A673 (cell line): Measurements from ENCODE around the gene ASB5. TPM values are rescaled to one million over a fixed set of nuclear protein-coding genes. Genes with fewer than 3 reads are reported as not detected.

Experiments used
- BruUV-seq: library from RNA; stranded (reverse); fragments of 400-500 nt; replicated peaks from 2 replicates; lab custom pipeline; 2021; lab: Mats Ljungman, UMichigan
- CTCF ChIA-PET: fragments of 300-600 bp; sonication (Branson Sonifier 250); formaldehyde crosslinking; loops from one replicate; lab custom pipeline; 2022; ENCODE audit warnings: antibody characterized with exemption; lab: Charles Lee
- POLR2A ChIA-PET: fragments of 300-600 bp; sonication (Branson Sonifier 250); formaldehyde crosslinking; loops from one replicate; lab custom pipeline; 2022; ENCODE audit warnings: antibody characterized with exemption; ENCODE audit not compliant: low non-redundant PET; lab: Charles Lee
- DNase-seq: peaks from one replicate; pipeline ENCODE4 v3.0.0-alpha.2; 2015; ENCODE audit warnings: low spot score
- H3K27ac ChIP-seq: fragments of 200-600 bp; sonication (generic); 2 replicates; pipeline ENCODE4 v1.5.1; 2016; ENCODE audit warnings: mixed run types, low read depth, mild to moderate bottlenecking, mixed read lengths, antibody characterized with exemption, low read length; ENCODE audit not compliant: poor library complexity, severe bottlenecking
- H3K27me3 ChIP-seq: fragments of 200-600 bp; sonication (generic); replicated peaks from 2 replicates; pipeline ENCODE4 v1.6.1; 2017; ENCODE audit warnings: mixed run types, low read depth, mild to moderate bottlenecking, mixed read lengths, antibody characterized with exemption, low read length; ENCODE audit not compliant: insufficient read depth, poor library complexity
- H3K36me3 ChIP-seq: fragments of 200-600 bp; sonication (generic); 2 replicates; pipeline ENCODE4 v1.6.1; 2016; ENCODE audit warnings: mixed run types, mild to moderate bottlenecking, mixed read lengths, antibody characterized with exemption, low read length; ENCODE audit not compliant: insufficient read depth, poor library complexity, severe bottlenecking
- H3K4me1 ChIP-seq: fragments of 200-600 bp; sonication (generic); 2 replicates; pipeline ENCODE4 v1.6.1; 2017; ENCODE audit warnings: mixed run types, mild to moderate bottlenecking, mixed read lengths, antibody characterized with exemption, low read length; ENCODE audit not compliant: insufficient read depth, poor library complexity, severe bottlenecking
- H3K4me3 ChIP-seq: fragments of 200-600 bp; sonication (generic); 2 replicates; pipeline ENCODE4 v1.5.1; 2016; ENCODE audit warnings: low read depth, mixed run types, mild to moderate bottlenecking, mixed read lengths, low read length; ENCODE audit not compliant: poor library complexity, severe bottlenecking
- H3K9me3 ChIP-seq: fragments of 200-600 bp; sonication (generic); 2 replicates; pipeline ENCODE4 v1.6.1; 2016; ENCODE audit warnings: mixed run types, low read depth, mild to moderate bottlenecking, mixed read lengths, antibody characterized with exemption, low read length; ENCODE audit not compliant: poor library complexity, severe bottlenecking
- EZH2 ChIP-seq: fragments of 200-600 bp; sonication (generic); IDR thresholded peaks from 2 replicates; pipeline ENCODE4 v1.6.1; 2017; ENCODE audit warnings: borderline replicate concordance, low read depth, mild to moderate bottlenecking, mixed read lengths, antibody characterized with exemption, low read length; ENCODE audit not compliant: poor library complexity, severe bottlenecking
- intact Hi-C: fragments of 100-400 bp; cut with micrococcal nuclease; formaldehyde crosslinking; loops from one replicate; pipeline ENCODE4 v1.10.0; 2022; ENCODE audit not compliant: unreplicated experiment
- total RNA-seq: library from RNA; stranded (reverse); gene quantifications from 2 replicates; pipeline ENCODE4 v1.2.3, GENCODE V29; 2021
- TF ChIP-seq, protein P1 (sequence below): fragments of 300-800, 200-600 bp; sonication (generic); conservative IDR thresholded peaks from 2 replicates; pipeline ENCODE4 v1.5.1; 2017; ENCODE audit warnings: low read depth, mild to moderate bottlenecking, antibody characterized with exemption, low read length, moderate library complexity, mixed read lengths

Gene ASB5
- total RNA-seq, 1 experiment from 2014 or later, result not detected

GRCh38 chr4:176186671-176187395, 82.2 kb downstream of the ASB5 start:
- no peak overlapping the region for H3K27ac ChIP-seq
- H3K4me1 ChIP-seq, result no peaks in the 10 kb centered on the region
- ChIA-PET CTCF (no interaction called here), POLR2A (no interaction called here)
- TF ChIP-seq, protein P1, sequence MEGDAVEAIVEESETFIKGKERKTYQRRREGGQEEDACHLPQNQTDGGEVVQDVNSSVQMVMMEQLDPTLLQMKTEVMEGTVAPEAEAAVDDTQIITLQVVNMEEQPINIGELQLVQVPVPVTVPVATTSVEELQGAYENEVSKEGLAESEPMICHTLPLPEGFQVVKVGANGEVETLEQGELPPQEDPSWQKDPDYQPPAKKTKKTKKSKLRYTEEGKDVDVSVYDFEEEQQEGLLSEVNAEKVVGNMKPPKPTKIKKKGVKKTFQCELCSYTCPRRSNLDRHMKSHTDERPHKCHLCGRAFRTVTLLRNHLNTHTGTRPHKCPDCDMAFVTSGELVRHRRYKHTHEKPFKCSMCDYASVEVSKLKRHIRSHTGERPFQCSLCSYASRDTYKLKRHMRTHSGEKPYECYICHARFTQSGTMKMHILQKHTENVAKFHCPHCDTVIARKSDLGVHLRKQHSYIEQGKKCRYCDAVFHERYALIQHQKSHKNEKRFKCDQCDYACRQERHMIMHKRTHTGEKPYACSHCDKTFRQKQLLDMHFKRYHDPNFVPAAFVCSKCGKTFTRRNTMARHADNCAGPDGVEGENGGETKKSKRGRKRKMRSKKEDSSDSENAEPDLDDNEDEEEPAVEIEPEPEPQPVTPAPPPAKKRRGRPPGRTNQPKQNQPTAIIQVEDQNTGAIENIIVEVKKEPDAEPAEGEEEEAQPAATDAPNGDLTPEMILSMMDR, result no peak
- TF ChIP-seq EZH2, result no peak
- intact Hi-C loops, result no loop called here
- no peaks in the 10 kb centered on the region for H3K36me3 ChIP-seq
- no peaks in the 10 kb centered on the region for H3K9me3 ChIP-seq
- DNase-seq, result no peak
- no peaks in the 10 kb centered on the region for H3K27me3 ChIP-seq
- H3K4me3 ChIP-seq, result no peak overlapping the region
- BruUV-seq, result no TSS peak

- Histone ChIP-seq H3K27me3 (no peaks in the 10 kb centered on the region), H3K4me3 (no peak overlapping the region), H3K9me3 (no peaks in the 10 kb centered on the region), H3K4me1 (no peaks in the 10 kb centered on the region), H3K36me3 (no peaks in the 10 kb centered on the region), H3K27ac (no peak overlapping the region)
- CTCF ChIA-PET, result no interaction called here
- BruUV-seq, result no TSS peak
- TF ChIP-seq, protein P1, result no peak
- no peak for TF ChIP-seq EZH2
- POLR2A ChIA-PET, result no interaction called here
- no peak for DNase-seq
- intact Hi-C loops, result no loop called here
Observed at GRCh38 chr4:176186067-176186466, 83.0 kb downstream of the ASB5 start.

DNA sequence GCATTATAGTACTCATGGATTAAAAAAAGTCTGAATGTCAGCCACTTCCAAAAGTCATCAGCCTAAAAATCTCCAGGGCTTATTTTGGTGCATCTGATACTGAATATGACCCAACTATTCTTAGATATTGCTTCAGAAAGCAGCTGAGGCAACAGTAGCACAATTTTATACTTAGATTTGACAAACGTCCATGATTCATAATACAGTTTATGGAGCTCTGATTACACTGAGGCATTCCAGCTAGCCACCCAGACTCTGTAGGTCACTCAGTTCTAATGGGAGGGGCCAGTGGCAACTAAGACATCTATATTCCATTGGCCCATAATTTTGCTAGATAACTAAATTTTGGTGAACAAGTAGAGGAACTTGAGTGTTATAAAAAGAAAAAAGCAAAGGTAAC, 84.0 kb downstream of the ASB5 start:
- TF ChIP-seq EZH2, result no peak
- TF ChIP-seq, protein P1, result no peak
- POLR2A ChIA-PET, result no interaction called here
- intact Hi-C loops, result no loop called here
- DNase-seq, result no peak
- BruUV-seq, result no TSS peak
- no peak overlapping the region for H3K27ac ChIP-seq
- H3K4me1 ChIP-seq, result no peaks in the 10 kb centered on the region
- no peaks in the 10 kb centered on the region for H3K36me3 ChIP-seq
- no peaks in the 10 kb centered on the region for H3K27me3 ChIP-seq
- CTCF ChIA-PET, result no interaction called here
- no peaks in the 10 kb centered on the region for H3K9me3 ChIP-seq
- H3K4me3 ChIP-seq, result no peak overlapping the region

Other genes starting within 250 kb of the ASB5 start
- gene WDR17, start 203.4 kb downstream of the ASB5 start, total RNA-seq, result 6.9 and 8.1 TPM in 2 replicates
- gene SPATA4, start 73.6 kb downstream of the ASB5 start, total RNA-seq, result not detected in 2 replicates
- 118 and 128 TPM in 2 replicates for gene SPCS3, start 50.7 kb upstream of the ASB5 start, total RNA-seq